Brain microvascular endothelial cell (primary cell): Measurements from ENCODE around the gene NLRX1.
"Not testable (repeated sequence)": the region's sequence is repeated elsewhere in the genome, so short reads cannot be mapped to it uniquely, and the experiment has no call there.

ENCODE experiments used
- DNase-seq: peaks from one replicate; pipeline ENCODE4 v3.0.0-alpha.2; 2020
- H3K27ac ChIP-seq: fragments of 250-450 bp; sonication (Bioruptor Pico); 2 replicates; pipeline ENCODE4 v1.5.1; 2020; ENCODE audit warnings: mild to moderate bottlenecking, moderate library complexity
- H3K27me3 ChIP-seq: fragments of 250-450 bp; sonication (Bioruptor Pico); replicated peaks from 2 replicates; pipeline ENCODE4 v1.5.1; 2020; ENCODE audit warnings: mild to moderate bottlenecking
- H3K36me3 ChIP-seq: fragments of 250-450 bp; sonication (Bioruptor Pico); replicated peaks from 2 replicates; pipeline ENCODE4 v1.5.1; 2020; ENCODE audit warnings: mild to moderate bottlenecking
- H3K4me3 ChIP-seq: 2 replicates; pipeline ENCODE4 v1.5.1; 2011; ENCODE audit warnings: low read depth, mild to moderate bottlenecking, control low read depth, low read length, moderate library complexity
- in situ Hi-C: cut with HindIII; loops from 2 replicates; pipeline ENCODE4 v1.10.0; 2017; ENCODE audit warnings: low sequenced_read_pairs, low pct_ligation_motif_present
- TF ChIP-seq, protein P1 (sequence below): IDR thresholded peaks from 2 replicates; pipeline ENCODE4 v1.5.1; 2011; ENCODE audit warnings: low read depth, mild to moderate bottlenecking, moderate library complexity, low read length, control low read depth, inconsistent platforms; ENCODE audit errors: missing control alignments

NLRX1 gene

DNA sequence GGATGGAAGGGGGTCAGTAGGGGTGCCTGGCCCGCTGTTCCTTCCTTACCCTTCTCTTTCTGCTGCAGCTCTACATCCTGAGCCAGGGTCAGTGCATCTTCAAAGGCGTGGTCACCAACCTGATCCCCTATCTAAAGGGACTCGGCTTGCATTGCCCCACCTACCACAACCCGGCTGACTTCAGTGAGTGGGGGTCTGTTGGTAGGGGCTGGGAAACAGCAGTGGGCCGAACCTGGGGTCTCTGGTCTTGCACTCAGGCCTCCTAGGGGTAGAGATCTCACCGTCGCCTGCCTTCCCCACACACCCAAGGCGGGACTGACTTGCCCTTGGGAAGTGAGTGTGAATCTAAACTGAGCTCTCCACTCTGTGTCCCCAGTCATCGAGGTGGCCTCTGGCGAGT is 12.0 kb upstream of the NLRX1 start:
- in situ Hi-C loops: no loop called here
- Histone ChIP-seq H3K36me3 (no peaks in the 10 kb centered on the region), H3K27me3 (no peaks in the 10 kb centered on the region), H3K27ac (no peak overlapping the region), H3K4me3 (no peak overlapping the region)
- TF ChIP-seq, protein P1, sequence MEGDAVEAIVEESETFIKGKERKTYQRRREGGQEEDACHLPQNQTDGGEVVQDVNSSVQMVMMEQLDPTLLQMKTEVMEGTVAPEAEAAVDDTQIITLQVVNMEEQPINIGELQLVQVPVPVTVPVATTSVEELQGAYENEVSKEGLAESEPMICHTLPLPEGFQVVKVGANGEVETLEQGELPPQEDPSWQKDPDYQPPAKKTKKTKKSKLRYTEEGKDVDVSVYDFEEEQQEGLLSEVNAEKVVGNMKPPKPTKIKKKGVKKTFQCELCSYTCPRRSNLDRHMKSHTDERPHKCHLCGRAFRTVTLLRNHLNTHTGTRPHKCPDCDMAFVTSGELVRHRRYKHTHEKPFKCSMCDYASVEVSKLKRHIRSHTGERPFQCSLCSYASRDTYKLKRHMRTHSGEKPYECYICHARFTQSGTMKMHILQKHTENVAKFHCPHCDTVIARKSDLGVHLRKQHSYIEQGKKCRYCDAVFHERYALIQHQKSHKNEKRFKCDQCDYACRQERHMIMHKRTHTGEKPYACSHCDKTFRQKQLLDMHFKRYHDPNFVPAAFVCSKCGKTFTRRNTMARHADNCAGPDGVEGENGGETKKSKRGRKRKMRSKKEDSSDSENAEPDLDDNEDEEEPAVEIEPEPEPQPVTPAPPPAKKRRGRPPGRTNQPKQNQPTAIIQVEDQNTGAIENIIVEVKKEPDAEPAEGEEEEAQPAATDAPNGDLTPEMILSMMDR: no peak
- DNase-seq: no peak

DNA sequence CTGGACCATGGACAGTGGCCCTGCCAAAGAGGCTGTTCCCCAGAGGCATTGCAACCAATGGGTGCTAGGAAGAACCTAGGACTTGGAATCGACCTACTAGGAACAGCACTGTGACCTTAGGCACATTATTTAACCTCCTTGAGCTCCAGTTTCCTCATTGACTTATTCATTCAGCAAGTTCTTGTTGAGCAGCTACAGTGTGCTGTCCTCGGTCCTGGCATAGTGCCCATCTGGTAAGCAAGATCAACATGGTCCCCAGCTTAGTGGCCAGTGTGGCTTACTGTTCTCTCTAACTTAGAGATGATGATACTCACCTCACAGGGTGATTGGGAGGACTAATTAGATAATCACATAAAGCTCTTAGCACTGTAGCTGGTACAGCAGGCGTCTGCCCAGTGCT is 11.5 kb upstream of the NLRX1 start:
- in situ Hi-C loops: no loop called here
- TF ChIP-seq, protein P1: no peak
- no peak overlapping the region for H3K4me3 ChIP-seq
- no peaks in the 10 kb centered on the region for H3K27me3 ChIP-seq
- no peak overlapping the region for H3K27ac ChIP-seq
- no peaks in the 10 kb centered on the region for H3K36me3 ChIP-seq
- DNase-seq: no peak

DNA sequence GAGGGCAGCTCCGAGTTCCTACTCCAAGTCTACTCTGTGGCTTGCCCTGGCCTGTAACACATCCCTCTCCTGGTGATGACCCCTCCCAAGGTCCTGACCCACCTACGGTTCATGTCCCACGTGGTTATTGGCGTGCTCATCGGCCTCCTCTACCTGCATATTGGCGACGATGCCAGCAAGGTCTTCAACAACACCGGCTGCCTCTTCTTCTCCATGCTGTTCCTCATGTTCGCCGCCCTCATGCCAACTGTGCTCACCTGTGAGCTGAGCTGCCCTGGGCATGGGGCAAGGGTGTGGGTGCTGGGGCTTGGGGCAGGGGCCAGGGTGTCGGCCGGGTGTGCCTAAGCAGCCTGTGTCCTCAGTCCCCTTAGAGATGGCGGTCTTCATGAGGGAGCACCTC is 10.1 kb upstream of the NLRX1 start:
- no peak overlapping the region for H3K4me3 ChIP-seq
- in situ Hi-C loops: no loop called here
- H3K27ac ChIP-seq: no peak overlapping the region
- TF ChIP-seq, protein P1: no peak
- no peaks in the 10 kb centered on the region for H3K36me3 ChIP-seq
- H3K27me3 ChIP-seq: no peaks in the 10 kb centered on the region
- DNase-seq: no peak

DNA sequence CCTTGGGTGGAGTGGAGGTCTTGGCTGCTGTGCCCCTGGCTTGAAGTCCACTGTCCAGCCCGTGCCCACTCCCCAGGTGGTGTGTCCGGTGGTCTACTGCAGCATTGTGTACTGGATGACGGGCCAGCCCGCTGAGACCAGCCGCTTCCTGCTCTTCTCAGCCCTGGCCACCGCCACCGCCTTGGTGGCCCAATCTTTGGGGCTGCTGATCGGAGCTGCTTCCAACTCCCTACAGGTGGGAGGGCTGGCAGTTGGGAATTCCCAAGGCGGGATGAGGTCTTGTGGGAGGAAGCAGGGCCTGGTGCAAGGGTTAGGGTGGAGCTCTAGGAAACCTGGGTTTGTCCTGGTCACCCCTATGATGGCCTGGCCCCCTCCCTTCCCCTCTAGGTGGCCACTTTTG is 8.4 kb upstream of the NLRX1 start:
- Histone ChIP-seq H3K4me3 (no peak overlapping the region), H3K36me3 (no peaks in the 10 kb centered on the region), H3K27ac (no peak overlapping the region), H3K27me3 (no peaks in the 10 kb centered on the region)
- TF ChIP-seq, protein P1: no peak
- no peak for DNase-seq
- in situ Hi-C loops: no loop called here

DNA sequence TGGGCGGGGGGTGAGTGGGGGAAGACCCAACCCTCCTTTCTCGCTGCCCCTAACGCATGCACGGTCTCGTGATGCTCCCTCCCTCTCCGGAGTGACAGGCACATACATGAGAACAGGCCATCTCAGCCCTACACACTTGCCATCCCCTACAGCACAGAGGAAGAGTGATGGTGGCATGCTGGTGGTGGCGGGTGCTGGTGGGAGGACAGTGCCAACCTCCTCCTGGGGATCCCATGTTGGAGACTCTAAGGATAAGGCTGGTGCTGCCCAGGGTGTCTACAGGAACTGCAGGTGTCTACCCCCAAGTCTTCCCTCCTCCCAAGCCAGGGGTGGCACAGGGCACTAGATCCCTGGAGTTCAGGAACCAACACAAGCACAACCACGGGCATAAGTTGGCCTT is 6.7 kb upstream of the NLRX1 start:
- TF ChIP-seq, protein P1: no peak
- Histone ChIP-seq H3K27me3 (no peaks in the 10 kb centered on the region), H3K36me3 (no peaks in the 10 kb centered on the region), H3K27ac (no peak overlapping the region), H3K4me3 (no peak overlapping the region)
- DNase-seq: no peak
- in situ Hi-C loops: no loop called here

DNA sequence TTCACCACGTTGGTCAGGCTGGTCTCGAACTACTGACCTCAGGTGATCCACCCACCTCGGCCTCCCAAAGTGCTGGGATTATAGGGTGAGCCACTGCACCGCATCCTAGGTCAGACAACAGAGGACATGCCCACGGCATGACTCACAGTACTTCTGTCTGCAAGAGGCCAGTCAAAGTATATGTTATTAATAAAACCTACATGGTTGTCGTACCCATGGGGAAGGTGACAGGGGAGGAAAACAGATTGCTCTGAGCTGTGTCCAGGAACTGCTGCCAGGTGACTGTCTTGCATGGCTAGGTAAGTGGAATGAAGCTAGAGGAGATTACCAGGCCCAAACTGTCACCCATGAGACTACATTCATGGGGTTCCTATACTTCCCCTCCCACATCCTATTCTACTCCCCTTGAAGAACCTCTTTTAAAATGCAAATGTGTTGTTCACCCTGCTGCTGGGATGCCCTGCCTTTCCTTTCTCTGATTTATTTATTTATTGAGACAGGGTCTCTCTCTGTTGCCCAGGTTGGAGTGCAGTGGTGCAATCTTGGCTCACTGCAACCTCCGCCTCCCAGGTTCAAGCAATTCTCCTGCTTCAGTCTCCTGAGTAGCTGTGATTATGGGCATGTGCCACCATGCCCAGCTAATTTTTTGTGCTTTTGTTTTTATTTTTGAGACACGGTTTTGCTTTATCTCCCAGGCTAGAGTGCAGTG is 2.0 kb upstream of the NLRX1 start:
- no peak overlapping the region for H3K4me3 ChIP-seq
- H3K27me3 ChIP-seq: no peaks in the 10 kb centered on the region
- in situ Hi-C loops: no loop called here
- H3K27ac ChIP-seq: no peak overlapping the region
- TF ChIP-seq, protein P1: no peak
- peak; percentile 60 for DNase-seq
- H3K36me3 ChIP-seq: no peaks in the 10 kb centered on the region

DNA sequence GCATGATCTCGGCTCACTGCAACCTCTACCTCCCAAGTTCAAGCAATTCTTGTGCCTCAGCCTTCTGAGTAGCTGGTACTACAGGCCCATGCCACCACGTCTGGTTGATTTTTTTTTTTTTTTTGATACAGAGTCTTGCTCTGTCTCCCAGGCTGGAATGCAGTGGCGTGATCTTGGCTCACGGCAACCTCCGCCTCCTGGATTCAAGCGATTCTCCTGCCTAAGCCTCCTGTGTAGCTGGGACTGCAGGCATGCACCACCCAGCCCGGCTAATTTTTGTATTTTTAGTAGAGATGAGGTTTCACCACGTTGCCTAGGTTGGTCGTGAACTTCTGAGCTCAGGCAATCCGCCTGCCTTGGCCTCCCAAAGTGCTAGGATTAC is 1.5 kb upstream of the NLRX1 start:
- DNase-seq, in situ Hi-C loops, H3K27ac ChIP-seq: not testable (repeated sequence)

More for the DNA sequence above, 1.5 kb upstream of the NLRX1 start:
- H3K27me3 ChIP-seq, H3K36me3 ChIP-seq, H3K4me3 ChIP-seq: not testable (repeated sequence)
